PC-3 (cell line): ENCODE results near the gene PLOD3. TPM values are rescaled to one million over a fixed set of nuclear protein-coding genes. Genes with fewer than 3 reads are reported as not detected.

Source experiments
- ATAC-seq: fragments of 200-7000 bp; cut with Tn5 transposase; 2 replicates; pipeline ENCODE4 v1.9.1; 2020; ENCODE audit warnings: mild to moderate bottlenecking, moderate library complexity
- BruUV-seq: library from RNA; stranded (reverse); fragments of 400-500 nt; replicated peaks from 2 replicates; lab custom pipeline; 2021; lab: Mats Ljungman, UMichigan
- CTCF ChIA-PET: fragments of 300-600 bp; sonication (Branson Sonifier 250); formaldehyde crosslinking; loops from one replicate; lab custom pipeline; 2022; ENCODE audit warnings: antibody characterized with exemption; lab: Charles Lee
- POLR2A ChIA-PET: fragments of 300-600 bp; sonication (Branson Sonifier 250); formaldehyde crosslinking; loops from one replicate; lab custom pipeline; 2022; ENCODE audit warnings: antibody characterized with exemption; ENCODE audit not compliant: unreplicated experiment; lab: Charles Lee
- DNase-seq: peaks from one replicate; pipeline ENCODE4 v3.0.0-alpha.2; 2015
- H2AFZ ChIP-seq: fragments of 300-600 bp; sonication (generic); 2 replicates; pipeline ENCODE4 v1.6.0; 2016; ENCODE audit warnings: antibody characterized with exemption, low read length
- H3F3A ChIP-seq: fragments of 300-600 bp; sonication (generic); one replicate; pipeline ENCODE4 v1.6.0; 2017; ENCODE audit warnings: antibody characterized with exemption, low read length, control low read depth, mild to moderate bottlenecking; ENCODE audit not compliant: unreplicated experiment
- H3K27ac ChIP-seq: fragments of 300-600 bp; sonication (generic); 2 replicates; pipeline ENCODE4 v1.5.1; 2016; ENCODE audit warnings: mild to moderate bottlenecking, low read length
- H3K27me3 ChIP-seq: fragments of 300-600 bp; sonication (generic); 2 replicates; pipeline ENCODE4 v1.6.1; 2016; ENCODE audit warnings: low read length, mixed read lengths
- H3K36me3 ChIP-seq: fragments of 300-600 bp; sonication (generic); 2 replicates; pipeline ENCODE4 v1.6.1; 2016; ENCODE audit warnings: low read depth, mixed run types, low read length, mixed read lengths
- H3K4me1 ChIP-seq: fragments of 300-600 bp; sonication (generic); 2 replicates; pipeline ENCODE4 v1.5.1; 2016; ENCODE audit warnings: low read length; ENCODE audit not compliant: insufficient read depth
- H3K4me2 ChIP-seq: fragments of 300-600 bp; sonication (generic); 2 replicates; pipeline ENCODE4 v1.6.0; 2016; ENCODE audit warnings: low read length
- H3K4me3 ChIP-seq: fragments of 300-600 bp; sonication (generic); 2 replicates; pipeline ENCODE4 v1.5.1; 2016; ENCODE audit warnings: mild to moderate bottlenecking, low read length, mixed read lengths
- H3K79me2 ChIP-seq: fragments of 300-600 bp; sonication (generic); 2 replicates; pipeline ENCODE4 v1.6.1; 2017; ENCODE audit warnings: low read length, mixed read lengths
- H3K9ac ChIP-seq: fragments of 300-600 bp; sonication (generic); 2 replicates; pipeline ENCODE4 v1.6.0; 2016; ENCODE audit warnings: mild to moderate bottlenecking, low read length
- H3K9me2 ChIP-seq: fragments of 300-600 bp; sonication (generic); replicated peaks from 2 replicates; pipeline ENCODE4 v1.6.1; 2016; ENCODE audit warnings: mixed run types, low read length, mixed read lengths
- H3K9me3 ChIP-seq: fragments of 300-600 bp; sonication (generic); 2 replicates; pipeline ENCODE4 v1.6.1; 2016; ENCODE audit warnings: low read length, mixed read lengths
- H4K20me1 ChIP-seq: fragments of 300-600 bp; sonication (generic); 2 replicates; pipeline ENCODE4 v1.6.1; 2016; ENCODE audit warnings: low read length, mixed read lengths
- CTCF ChIP-seq: fragments of 300-600 bp; sonication (generic); conservative IDR thresholded peaks from 2 replicates; pipeline ENCODE4 v1.5.1; 2017; ENCODE audit warnings: antibody characterized with exemption, low read depth, mild to moderate bottlenecking, low read length
- EZH2 ChIP-seq: fragments of 300-600 bp; sonication (generic); IDR thresholded peaks from one replicate; pipeline ENCODE4 v1.6.1; 2017; ENCODE audit warnings: antibody characterized with exemption, mild to moderate bottlenecking, low read length; ENCODE audit not compliant: unreplicated experiment
- EZH2phosphoT487 ChIP-seq: fragments of 300-600 bp; sonication (generic); IDR thresholded peaks from 2 replicates; pipeline ENCODE4 v1.6.1; 2018; ENCODE audit warnings: mild to moderate bottlenecking, antibody characterized with exemption, low read length, borderline replicate concordance
- intact Hi-C: fragments of 100-400 bp; cut with micrococcal nuclease; formaldehyde crosslinking; loops from 2 replicates; pipeline ENCODE4 v1.9.0; 2023
- total RNA-seq: library from RNA; depleted of rRNA; stranded (reverse); fragments of >200 nt; gene quantifications from 2 replicates; pipeline ENCODE4 v1.2.3, GENCODE V29; 2014

PLOD3 gene
- total RNA-seq, 1 experiment from 2014 or later, result 66.6 TPM

GRCh38 chr7:101251871-101252659, 34.7 kb upstream of the PLOD3 start:
- POLR2A ChIA-PET, result interaction anchor here (0.5 to 0.7 kb wide), 3 partner anchors 35 to 823 kb away, joined by 3 to 9 read pairs (median 6); partner anchors contain the start of gene ZCWPW1

GRCh38 chr7:101250324-101250723, 32.9 kb upstream of the PLOD3 start:
- no peak for TF ChIP-seq EZH2phosphoT487
- TF ChIP-seq EZH2, result no peak
- no peak for TF ChIP-seq CTCF
- Histone ChIP-seq H3K36me3 (no peaks in the 10 kb centered on the region), H3K4me3 (peak overlapping the region; percentile 99; the same call in 1 of the 2 replicates), H4K20me1 (no peaks in the 10 kb centered on the region), H3K9me3 (no peaks in the 10 kb centered on the region), H3K79me2 (peaks cover 46% of the 10 kb centered on the region), H3K9ac (no peak overlapping the region), H3K4me1 (peaks cover 3% of the 10 kb centered on the region), H3K27me3 (no peaks in the 10 kb centered on the region), H3K4me2 (peak overlapping the region; percentile 90), H3K9me2 (no peaks in the 10 kb centered on the region), H3K27ac (no peak overlapping the region), H3F3A (no peaks in the 10 kb centered on the region), H2AFZ (no peak overlapping the region)
- ChIA-PET POLR2A (no interaction called here), CTCF (no interaction called here)
- DNase-seq (no peak), ATAC-seq (no peak)
- intact Hi-C loops, result no loop called here
- BruUV-seq, result no TSS peak

More at GRCh38 chr7:101251871-101252659, 34.7 kb upstream of the PLOD3 start:
- peak overlapping the region; percentile 99 for H3K4me3 ChIP-seq
- no peaks in the 10 kb centered on the region for H3K36me3 ChIP-seq
- H3K27me3 ChIP-seq, result no peaks in the 10 kb centered on the region
- no peaks in the 10 kb centered on the region for H4K20me1 ChIP-seq
- peak overlapping the region; percentile 49 for H3K27ac ChIP-seq
- TF ChIP-seq EZH2phosphoT487 (no peak), EZH2 (no peak), CTCF (no peak)
- peak; percentile 97 for DNase-seq
- intact Hi-C loops, result no loop called here
- peak overlapping the region; percentile 86 for H3K9ac ChIP-seq
- H3K4me1 ChIP-seq, result no peaks in the 10 kb centered on the region; the same call in 1 of the 2 replicates
- peak overlapping the region; percentile 91 for H2AFZ ChIP-seq
- CTCF ChIA-PET, result interaction anchor here (1.0 to 3.6 kb wide), 3 partner anchors 8 to 35 kb away, joined by 4 to 15 read pairs (median 6); partner anchors contain the start of gene PLOD3
- BruUV-seq, result TSS peak; percentile 69
- peak; percentile 100 for ATAC-seq
- no peaks in the 10 kb centered on the region for H3K9me3 ChIP-seq
- no peaks in the 10 kb centered on the region for H3K9me2 ChIP-seq
- H3K79me2 ChIP-seq, result peaks cover 38% of the 10 kb centered on the region
- H3K4me2 ChIP-seq, result peak overlapping the region; percentile 90
- no peaks in the 10 kb centered on the region for H3F3A ChIP-seq

GRCh38 chr7:101248276-101248675, 30.9 kb upstream of the PLOD3 start:
- Histone ChIP-seq H3K79me2 (peaks cover 54% of the 10 kb centered on the region), H3K4me1 (peaks cover 13% of the 10 kb centered on the region), H3K4me2 (no peak overlapping the region), H4K20me1 (no peaks in the 10 kb centered on the region), H3K9ac (no peak overlapping the region), H3K9me2 (no peaks in the 10 kb centered on the region), H3K36me3 (no peaks in the 10 kb centered on the region), H3F3A (no peaks in the 10 kb centered on the region), H3K4me3 (no peak overlapping the region), H3K27me3 (no peaks in the 10 kb centered on the region), H3K27ac (no peak overlapping the region), H3K9me3 (no peaks in the 10 kb centered on the region), H2AFZ (no peak overlapping the region)
- TF ChIP-seq EZH2phosphoT487, result no peak
- TF ChIP-seq CTCF, result no peak
- TF ChIP-seq EZH2, result no peak
- ATAC-seq (no peak), DNase-seq (no peak)
- POLR2A ChIA-PET, result interaction anchor here (0.6 to 0.7 kb wide), 2 partner anchors 31 to 53 kb away, joined by 3 to 4 read pairs; partner anchors contain the start of gene PLOD3
- CTCF ChIA-PET, result interaction anchor here (1.2 kb wide), 1 partner anchor 35 kb away, joined by 5 read pairs; no protein-coding TSS in a partner anchor
- intact Hi-C loops, result no loop called here
- BruUV-seq, result no TSS peak
